ENCODE measurements around the gene ACOT7.

DNA sequence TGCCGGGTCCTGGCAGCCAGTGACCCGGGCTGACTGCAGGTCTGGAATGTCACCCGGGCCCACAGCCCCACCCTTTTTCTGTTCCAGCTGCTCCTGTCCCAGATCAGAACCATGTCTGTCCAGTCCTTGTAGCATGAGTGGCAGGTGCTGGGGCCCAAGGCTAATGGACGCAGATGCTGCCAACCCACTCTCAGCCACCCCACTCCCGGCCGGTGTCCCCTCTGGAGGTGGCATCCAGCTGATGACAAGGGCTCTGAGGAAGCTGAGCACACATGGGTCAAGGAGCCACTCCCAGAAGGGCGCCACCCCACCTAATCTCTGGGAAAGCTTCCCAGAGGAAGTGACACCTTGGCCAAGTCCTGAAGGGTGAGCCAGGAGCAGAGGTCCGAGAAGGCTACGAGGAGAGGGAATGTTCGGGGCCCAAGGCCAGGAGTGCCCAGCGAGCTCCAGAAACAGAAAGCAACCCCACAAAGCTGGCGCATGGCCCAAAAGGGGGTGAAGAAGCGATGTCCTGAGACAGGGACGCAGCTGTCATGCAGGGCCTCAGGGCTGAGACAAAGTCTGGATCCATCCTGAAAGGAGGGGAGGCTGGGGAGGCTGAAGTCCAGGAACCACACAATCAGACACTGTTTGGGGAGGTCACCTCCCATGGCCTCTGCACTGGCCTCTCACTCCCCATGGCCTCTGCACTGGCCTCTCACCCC, 39.5 kb downstream of the ACOT7 start:
- no peak for TF ChIP-seq POLR2AphosphoS5 (IDR thresholded peaks at IDR 0.05; ENCODE audit: low read depth, low read length)
- TF ChIP-seq, protein P1, sequence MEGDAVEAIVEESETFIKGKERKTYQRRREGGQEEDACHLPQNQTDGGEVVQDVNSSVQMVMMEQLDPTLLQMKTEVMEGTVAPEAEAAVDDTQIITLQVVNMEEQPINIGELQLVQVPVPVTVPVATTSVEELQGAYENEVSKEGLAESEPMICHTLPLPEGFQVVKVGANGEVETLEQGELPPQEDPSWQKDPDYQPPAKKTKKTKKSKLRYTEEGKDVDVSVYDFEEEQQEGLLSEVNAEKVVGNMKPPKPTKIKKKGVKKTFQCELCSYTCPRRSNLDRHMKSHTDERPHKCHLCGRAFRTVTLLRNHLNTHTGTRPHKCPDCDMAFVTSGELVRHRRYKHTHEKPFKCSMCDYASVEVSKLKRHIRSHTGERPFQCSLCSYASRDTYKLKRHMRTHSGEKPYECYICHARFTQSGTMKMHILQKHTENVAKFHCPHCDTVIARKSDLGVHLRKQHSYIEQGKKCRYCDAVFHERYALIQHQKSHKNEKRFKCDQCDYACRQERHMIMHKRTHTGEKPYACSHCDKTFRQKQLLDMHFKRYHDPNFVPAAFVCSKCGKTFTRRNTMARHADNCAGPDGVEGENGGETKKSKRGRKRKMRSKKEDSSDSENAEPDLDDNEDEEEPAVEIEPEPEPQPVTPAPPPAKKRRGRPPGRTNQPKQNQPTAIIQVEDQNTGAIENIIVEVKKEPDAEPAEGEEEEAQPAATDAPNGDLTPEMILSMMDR (IDR thresholded peaks at IDR 0.05), result no peak

All from Panc1 (cell line).